GM23338 (cell line): ENCODE results near the gene FNDC1.

Source experiments
- REST ChIP-seq: IDR thresholded peaks from one replicate; pipeline ENCODE4 v1.6.1; 2018; ENCODE audit warnings: antibody characterized with exemption; ENCODE audit not compliant: unreplicated experiment
- TF ChIP-seq, protein P1 (sequence below), 2 experiments: fragments of 200-600 bp in 1 of 2; sonication (generic) in 1 of 2; conservative IDR thresholded peaks; 2 replicates each; pipeline versions ENCODE4 v1.5.1 to v1.6.1; 2016 to 2017; ENCODE audit warnings: antibody characterized with exemption in 2 of 2, low read depth in 2 of 2, mild to moderate bottlenecking in 2 of 2, moderate library complexity in 1 of 2

GRCh38 chr6:159142531-159142930 lies 26.7 kb upstream of the FNDC1 start:
- TF ChIP-seq, protein P1, sequence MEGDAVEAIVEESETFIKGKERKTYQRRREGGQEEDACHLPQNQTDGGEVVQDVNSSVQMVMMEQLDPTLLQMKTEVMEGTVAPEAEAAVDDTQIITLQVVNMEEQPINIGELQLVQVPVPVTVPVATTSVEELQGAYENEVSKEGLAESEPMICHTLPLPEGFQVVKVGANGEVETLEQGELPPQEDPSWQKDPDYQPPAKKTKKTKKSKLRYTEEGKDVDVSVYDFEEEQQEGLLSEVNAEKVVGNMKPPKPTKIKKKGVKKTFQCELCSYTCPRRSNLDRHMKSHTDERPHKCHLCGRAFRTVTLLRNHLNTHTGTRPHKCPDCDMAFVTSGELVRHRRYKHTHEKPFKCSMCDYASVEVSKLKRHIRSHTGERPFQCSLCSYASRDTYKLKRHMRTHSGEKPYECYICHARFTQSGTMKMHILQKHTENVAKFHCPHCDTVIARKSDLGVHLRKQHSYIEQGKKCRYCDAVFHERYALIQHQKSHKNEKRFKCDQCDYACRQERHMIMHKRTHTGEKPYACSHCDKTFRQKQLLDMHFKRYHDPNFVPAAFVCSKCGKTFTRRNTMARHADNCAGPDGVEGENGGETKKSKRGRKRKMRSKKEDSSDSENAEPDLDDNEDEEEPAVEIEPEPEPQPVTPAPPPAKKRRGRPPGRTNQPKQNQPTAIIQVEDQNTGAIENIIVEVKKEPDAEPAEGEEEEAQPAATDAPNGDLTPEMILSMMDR (conservative IDR thresholded peaks at IDR 0.05; ENCODE audit: low read depth in 2 of 2): no peak
- TF ChIP-seq REST: no peak
